HuH-7.5 (cell line): ENCODE results near the gene UBE2L5.
"Not testable (repeated sequence)": the region's sequence is repeated elsewhere in the genome, so short reads cannot be mapped to it uniquely, and the experiment has no call there.

Experiments
- DNase-seq: peaks from one replicate; pipeline ENCODE4 v3.0.0; 2011; ENCODE audit warnings: low spot score

The UBE2L5 gene

GRCh38 chr13:30440910-30441703, 18.8 kb downstream of the UBE2L5 start:
- no peak for DNase-seq

GRCh38 chr13:30442926-30443325, 20.6 kb downstream of the UBE2L5 start:
- no peak for DNase-seq

GRCh38 chr13:30443491-30443890, 21.2 kb downstream of the UBE2L5 start:
- not testable (repeated sequence) for DNase-seq

- no peak for DNase-seq
These were observed 21.7 kb downstream of the UBE2L5 start for GRCh38 chr13:30443957-30444404.

- DNase-seq, result no peak
These were observed 23.8 kb downstream of the UBE2L5 start for GRCh38 chr13:30446126-30446500.

GRCh38 chr13:30448441-30448840, 26.1 kb downstream of the UBE2L5 start:
- no peak for DNase-seq

- no peak for DNase-seq
These were observed 27.8 kb downstream of the UBE2L5 start for GRCh38 chr13:30450066-30450465.

GRCh38 chr13:30451476-30451875, 29.2 kb downstream of the UBE2L5 start:
- DNase-seq, result not testable (repeated sequence)

GRCh38 chr13:30453727-30454126, 31.4 kb downstream of the UBE2L5 start:
- DNase-seq, result no peak

GRCh38 chr13:30454991-30455390, 32.7 kb downstream of the UBE2L5 start:
- DNase-seq, result no peak

GRCh38 chr13:30456290-30456689, 34.0 kb downstream of the UBE2L5 start:
- no peak for DNase-seq

- no peak for DNase-seq
These were observed 35.1 kb downstream of the UBE2L5 start for GRCh38 chr13:30457306-30457891.

- DNase-seq, result not testable (repeated sequence)
These were observed 39.2 kb downstream of the UBE2L5 start for GRCh38 chr13:30461279-30462066.

GRCh38 chr13:30463787-30464495, 41.6 kb downstream of the UBE2L5 start:
- DNase-seq, result peak; percentile 11

GRCh38 chr13:30464496-30465342, 42.4 kb downstream of the UBE2L5 start:
- peak; percentile 51 for DNase-seq

GRCh38 chr13:30465343-30465592, 43.0 kb downstream of the UBE2L5 start:
- no peak for DNase-seq

- DNase-seq, result peak; percentile 88
These were observed 43.5 kb downstream of the UBE2L5 start, which contains the start of gene HMGB1 for GRCh38 chr13:30465593-30466357. Gene HMGB1, minus strand, starts transcription at chr13:30465936. Its CDS starts 2,256 bp downstream, at chr13:30463680.

- no peak for DNase-seq
These were observed 44.0 kb downstream of the UBE2L5 start for GRCh38 chr13:30466358-30466714.

- DNase-seq, result no peak
These were observed 44.6 kb downstream of the UBE2L5 start for GRCh38 chr13:30466841-30467252.

- DNase-seq, result no peak
These were observed 51.4 kb downstream of the UBE2L5 start for GRCh38 chr13:30473675-30474074.
